GM18861 (cell line): ENCODE results near the gene CELA3B.
"Not testable (repeated sequence)": the region's sequence is repeated elsewhere in the genome, so short reads cannot be mapped to it uniquely, and the experiment has no call there.

ENCODE experiments used
- ATAC-seq: cut with Tn5 transposase; IDR thresholded peaks from one replicate; pipeline ENCODE4 v1.9.1; 2021; ENCODE audit not compliant: unreplicated experiment

The CELA3B gene

DNA sequence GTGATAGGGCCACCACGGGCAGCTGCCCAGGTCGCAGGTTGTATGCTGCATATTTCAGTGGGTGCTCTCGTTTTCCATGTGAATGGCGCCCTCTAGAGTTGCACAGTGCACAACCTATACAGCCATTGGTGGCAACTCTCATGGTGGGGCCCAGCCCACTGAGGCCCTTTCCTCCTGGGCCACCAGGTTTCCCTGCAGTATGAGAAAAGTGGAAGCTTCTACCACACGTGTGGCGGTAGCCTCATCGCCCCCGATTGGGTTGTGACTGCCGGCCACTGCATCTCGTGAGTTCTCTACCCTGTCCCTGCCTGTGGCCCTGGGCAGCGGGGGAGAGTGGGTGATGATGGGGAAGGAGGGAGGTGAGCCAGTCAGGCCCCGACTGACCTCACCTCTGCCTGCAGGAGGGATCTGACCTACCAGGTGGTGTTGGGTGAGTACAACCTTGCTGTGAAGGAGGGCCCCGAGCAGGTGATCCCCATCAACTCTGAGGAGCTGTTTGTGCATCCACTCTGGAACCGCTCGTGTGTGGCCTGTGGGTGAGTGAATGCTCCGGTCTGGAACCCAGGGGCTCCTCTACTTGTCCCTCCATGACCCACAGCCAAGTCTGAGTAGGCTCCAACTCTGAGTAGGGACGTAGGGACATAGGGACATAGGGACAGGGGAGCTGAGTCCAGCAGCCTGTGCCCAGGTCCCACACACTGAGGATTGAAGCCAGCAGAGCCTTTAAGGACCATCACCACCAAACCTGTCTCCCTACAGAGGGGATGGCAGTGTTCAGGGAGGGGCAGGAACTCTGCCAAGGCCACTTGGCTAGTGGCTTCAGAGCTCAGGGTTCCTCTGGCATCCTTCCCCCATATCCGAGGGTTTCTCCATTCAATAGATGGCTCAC, 28.7 kb downstream of the CELA3B start:
- not testable (repeated sequence) for ATAC-seq

DNA sequence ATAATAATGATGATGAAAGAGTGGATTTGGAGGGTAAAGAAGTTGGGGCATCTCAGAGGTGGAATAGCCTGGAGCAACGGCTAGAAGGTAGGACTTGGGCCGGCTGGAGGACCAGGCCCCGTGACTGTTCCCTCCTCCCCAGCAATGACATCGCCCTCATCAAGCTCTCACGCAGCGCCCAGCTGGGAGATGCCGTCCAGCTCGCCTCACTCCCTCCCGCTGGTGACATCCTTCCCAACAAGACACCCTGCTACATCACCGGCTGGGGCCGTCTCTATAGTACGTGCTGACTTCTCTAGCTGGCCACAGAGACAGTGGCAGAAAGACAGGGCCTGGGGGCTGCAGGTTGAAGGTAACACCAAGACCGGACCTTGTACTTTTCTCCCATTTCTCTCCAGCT, 29.9 kb downstream of the CELA3B start:
- not testable (repeated sequence) for ATAC-seq

DNA sequence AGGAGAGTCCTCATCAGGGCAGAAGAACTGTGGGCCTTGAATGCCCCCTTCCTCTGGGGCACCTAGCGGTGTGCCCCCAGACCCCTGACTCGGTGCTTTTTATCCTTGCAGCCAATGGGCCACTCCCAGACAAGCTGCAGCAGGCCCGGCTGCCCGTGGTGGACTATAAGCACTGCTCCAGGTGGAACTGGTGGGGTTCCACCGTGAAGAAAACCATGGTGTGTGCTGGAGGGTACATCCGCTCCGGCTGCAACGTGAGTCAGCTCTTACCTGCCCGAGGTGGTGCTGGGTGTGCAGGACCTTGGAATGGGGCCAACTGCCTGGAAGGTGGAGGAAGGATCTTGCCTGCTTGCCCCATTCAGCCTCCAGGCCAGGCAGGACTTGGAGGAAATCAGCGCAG, 30.4 kb downstream of the CELA3B start:
- ATAC-seq = not testable (repeated sequence)

DNA sequence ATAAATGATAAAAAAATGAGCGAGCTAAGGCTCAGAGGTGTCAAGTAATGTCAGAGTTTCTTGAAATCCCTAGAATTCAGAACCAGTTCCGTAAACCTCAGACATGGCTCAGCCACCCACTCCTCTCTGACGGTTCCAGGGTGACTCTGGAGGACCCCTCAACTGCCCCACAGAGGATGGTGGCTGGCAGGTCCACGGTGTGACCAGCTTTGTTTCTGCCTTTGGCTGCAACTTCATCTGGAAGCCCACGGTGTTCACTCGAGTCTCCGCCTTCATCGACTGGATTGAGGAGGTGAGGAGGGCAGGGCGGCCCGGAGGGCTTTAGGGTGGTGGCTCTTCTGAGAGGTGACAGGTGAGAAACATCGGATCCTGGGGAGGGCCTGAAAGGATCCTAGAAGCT, 32.7 kb downstream of the CELA3B start:
- not testable (repeated sequence) for ATAC-seq

DNA sequence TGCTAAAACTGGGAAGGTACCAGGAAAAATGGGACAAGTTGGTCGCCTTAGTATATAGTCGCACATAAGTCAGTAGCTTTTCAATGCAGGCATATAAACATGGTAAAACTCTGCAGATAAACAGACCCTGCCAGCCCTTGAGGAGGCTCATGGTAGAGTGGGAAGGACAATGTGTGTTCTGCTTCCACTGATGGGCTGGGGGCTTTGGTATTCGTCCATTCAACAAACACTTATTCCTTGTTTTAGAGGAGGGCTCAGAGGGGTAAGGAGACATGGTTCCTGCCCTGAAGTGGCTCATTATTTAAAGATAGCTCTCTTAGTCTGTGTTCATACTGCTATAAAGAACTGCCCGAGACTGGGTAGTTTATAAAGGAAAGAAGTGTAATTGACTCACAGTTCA, 35.9 kb downstream of the CELA3B start:
- not testable (repeated sequence) for ATAC-seq

DNA sequence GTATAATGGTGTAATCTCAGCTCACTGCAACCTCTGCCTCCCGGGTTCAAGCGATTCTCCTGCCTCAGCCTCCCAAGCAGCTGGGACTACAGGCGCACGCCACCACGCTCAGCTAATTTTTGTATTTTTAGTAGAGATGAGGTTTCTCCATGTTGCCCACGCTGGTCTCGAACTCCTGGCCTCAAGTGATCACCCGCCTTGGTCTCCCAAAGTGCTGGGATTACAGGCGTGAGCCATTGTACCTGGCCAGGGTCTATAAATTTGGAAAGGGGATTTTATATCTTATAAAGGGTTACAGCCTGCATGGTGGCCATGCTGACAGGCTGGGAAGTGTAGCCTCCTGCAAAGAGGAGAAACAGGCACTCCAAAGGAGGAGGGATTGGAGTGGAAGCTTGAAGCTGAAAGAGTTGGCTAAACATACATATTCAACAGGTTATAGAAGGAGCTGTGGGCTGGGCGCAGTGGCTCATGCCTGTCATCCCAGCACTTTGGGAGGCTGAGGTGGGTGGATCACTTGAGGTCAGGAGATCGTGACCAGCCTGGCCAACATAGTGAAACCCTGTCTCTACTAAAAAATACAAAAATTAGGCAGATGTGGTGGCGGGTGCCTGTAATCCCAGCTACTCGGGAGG, 37.9 kb downstream of the CELA3B start:
- not testable (repeated sequence) for ATAC-seq

DNA sequence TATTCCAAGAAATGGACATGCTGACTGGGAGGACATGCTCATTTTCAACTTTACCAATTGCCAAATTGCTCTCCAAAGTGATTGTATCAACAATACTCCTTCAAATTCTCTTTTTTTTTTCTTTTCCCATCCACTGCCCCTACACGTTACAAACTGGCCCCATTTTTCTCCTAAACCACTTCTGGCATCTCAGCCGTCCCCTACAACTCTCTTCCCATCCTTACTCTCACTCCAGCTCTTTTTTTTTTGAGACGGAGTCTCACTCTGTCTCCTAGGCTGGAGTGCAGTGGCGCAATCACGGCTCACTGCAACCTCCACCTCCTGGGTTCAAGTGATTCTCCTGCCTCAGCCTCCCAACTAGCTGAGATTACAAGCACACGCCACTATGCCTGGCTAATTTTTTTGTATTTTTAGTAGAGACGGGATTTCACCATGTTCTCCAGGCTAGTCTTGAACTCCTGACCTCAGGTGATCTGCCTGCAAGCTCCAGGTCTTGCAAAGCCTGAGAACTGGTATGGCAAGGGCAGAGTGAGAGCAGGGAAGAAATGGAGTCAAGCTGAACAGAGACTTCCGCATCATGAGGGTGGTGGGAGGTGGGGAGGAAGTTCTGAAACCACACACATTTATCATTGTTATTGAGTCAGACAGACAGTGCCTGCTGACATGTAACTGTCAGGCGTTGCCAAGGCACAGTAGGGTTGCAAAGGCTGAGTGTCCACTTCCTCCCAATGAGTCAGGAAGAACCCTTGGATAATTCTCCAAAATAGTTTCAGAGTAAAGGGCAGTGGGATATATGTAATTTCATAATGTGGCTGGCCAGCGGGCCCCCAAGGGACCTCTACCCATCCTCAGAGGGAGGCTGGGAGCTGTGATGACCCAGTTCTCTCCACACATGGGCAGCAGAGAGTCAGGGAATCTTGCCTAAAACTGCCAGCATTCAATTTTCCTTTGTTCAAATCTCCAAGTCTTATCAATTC, 42.0 kb downstream of the CELA3B start:
- peak; percentile 76 for ATAC-seq

DNA sequence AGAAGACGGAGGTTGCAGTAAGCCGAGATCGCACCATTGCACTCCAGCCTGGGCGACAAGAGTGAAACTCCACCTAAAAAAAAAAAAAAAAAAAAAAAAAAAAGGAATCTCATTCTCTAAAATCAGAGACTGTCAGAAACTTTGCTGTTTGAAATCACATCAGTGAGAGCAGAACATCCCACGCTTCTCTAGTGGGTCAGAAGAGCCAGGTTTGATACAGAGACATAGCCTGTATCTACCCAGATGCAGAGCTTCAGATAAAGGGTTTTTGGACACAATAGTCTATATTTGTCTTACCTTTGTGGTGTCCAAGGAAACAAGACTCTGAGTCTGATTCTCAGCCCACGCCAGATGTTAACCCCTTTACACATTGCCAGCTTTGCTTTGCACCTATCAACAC, 44.2 kb downstream of the CELA3B start:
- ATAC-seq = no peak

DNA sequence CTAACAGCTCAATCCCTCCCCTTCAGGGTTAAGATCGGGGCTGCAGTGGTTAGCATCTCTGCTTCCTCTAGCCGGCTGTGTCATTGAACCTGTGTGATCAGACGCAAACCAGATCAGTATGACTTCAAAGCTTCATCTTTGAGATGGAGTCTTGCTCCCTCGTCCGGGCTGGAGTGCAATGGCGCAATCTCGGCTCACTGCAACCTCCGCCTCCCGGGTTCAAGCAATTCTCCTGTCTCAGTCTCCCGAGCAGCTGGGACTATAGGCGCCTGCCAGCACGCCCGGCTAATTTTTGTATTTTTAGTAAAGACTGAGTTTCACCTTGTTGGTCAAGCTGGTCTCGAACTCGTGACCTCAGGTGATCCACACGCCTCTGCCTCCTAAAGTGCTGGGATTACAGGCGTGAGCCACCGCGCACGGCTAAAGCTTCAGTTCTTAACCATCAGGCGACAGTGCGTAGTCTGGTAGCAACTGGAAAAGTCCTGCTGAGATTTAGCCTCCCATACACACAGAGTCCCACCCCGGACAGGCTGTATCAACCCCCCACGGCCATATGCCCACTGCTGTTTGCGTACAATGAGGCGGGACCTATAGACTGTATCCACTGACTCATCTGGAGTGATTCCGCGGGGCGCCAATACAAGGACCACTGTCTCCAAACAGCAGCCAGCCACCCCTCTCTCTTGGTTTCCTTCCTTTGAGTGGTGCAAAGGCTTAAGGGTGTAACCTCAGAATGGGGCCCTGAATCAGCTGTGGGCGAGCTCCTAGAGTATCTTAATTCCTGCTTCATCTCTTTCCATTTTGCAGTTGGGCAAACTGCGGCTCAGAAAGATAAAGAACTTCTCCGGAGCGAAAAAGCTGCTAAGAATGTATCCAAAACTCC, 47.9 kb downstream of the CELA3B start:
- peak; percentile 38 for ATAC-seq

DNA sequence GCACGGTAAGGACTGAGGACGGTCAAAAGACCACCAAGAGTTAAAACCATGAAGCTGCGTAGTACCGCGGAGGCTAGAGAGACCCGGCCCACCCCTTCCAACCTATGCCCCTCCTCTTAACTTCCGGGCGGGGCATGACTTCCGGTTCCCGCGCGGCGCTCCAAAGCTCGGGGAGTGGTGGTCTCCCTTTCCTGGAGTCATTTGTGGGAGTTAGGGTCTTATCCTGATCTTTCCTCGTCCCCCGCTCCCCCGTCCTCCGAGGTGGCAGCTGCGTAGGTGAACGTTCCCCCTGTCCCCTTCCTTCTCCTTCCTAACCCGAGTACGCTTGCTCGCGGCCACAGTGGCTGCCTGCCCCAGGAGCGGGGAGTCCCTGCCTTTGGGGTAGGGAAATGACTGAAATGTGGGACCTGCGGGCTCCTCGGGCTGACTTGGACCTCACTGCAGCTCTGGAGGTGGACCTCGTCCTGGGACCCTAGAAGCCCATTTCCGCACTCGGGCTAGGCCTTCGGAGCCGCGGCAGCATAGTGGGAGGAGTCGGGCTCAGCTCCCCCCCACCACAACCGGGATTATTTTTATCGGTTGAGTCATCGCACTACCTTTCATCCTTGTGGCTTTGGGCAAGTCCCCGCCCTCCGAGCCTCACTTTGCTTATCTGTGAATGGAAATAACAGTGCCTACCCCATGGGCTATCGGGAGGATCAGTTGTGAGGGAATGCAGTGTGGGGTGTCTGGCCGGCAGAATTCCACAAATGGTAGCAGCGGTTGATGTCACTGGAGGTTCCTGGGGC, 48.7 kb downstream of the CELA3B start:
- peak; percentile 51 for ATAC-seq

DNA sequence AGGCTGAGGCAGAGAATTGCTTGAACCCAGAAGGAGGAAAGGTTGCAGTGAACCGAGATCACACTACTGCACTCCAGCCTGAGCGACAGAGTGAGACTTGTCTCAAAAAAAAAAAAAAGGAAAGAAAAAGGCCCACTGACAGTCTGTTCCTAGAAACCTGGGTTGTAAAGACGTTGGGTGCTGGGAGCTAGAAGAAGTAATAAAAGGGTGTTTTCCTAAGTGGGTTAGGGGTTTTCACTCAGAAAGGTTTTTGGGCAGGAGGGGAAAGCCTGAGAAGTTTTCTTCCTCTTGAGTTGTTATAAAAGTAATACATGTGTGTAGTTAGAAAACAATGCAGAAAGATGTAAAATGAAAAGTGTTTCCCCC, 50.1 kb downstream of the CELA3B start:
- no peak for ATAC-seq

DNA sequence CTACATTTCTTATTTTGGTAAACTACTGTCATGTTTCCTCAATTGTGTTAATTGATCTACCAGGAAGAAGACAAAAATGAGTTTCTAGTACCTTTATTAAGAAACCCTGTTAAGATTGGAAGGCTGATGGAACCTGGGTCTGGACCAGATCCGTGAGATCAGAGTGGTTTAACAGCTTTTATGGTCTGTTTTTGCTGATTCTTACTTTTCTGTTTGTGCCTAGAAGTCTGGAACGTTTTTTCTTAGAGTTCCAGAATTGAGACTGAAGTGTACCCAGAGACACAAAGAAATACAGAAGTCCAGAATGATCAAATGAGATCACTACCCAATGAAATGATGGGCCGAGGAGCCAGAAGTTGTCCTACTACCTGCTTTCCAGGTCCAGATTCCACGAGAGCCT, 53.2 kb downstream of the CELA3B start:
- ATAC-seq = no peak

DNA sequence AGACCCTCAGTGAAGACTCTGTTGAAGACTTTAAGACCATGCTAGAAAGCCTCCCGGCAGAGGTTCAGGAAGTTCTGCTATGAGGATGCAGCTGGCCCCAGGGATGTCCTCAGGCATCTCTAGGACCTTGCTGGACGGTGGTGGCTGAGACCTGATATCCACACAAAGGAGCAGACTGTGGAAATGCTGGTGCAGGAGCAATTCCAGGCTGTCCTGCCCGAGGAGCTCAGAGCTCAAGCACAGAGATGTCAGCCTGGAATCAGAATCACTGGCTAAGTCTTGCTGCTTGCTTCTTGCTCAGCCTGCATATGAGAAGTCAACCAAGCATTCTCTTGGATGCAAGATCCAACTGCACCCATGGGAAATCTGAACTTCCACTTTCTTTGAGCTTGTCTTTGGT, 53.7 kb downstream of the CELA3B start:
- no peak for ATAC-seq

DNA sequence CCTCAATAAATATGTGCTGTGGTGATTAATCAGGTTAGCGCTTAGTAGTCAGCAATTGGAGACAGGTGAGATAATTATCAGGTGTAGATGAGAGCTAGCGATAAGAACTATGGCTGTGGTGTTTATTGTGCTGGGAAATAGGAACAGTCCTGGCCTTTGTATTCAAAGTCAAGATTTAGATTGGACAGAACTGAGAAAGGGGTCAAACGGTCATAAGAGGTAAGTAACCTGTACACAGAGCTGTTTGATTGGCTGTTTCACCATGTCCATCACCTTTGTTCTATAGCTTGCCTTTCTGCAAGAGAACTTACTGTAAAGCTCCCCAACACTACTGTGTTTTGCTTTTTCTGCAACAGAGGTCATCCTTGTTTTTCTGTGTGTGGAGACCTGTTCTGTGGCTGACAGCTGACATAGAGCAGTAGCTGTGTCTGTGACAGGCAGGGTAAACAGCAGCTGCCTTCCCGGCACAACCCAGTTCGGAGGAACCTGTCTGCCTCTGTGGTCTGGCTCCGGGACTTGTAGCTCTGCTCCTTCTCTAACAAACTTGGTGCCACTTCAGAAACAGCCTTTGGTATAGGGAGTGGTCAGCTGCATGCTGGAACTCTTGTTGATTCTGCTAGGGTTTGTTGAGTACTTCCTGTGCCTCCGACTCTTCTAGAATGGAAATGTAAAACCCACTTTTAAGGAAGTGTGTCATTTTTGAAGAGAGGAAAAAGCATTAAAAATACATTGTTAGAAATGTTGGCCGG, 54.6 kb downstream of the CELA3B start:
- ATAC-seq = no peak

DNA sequence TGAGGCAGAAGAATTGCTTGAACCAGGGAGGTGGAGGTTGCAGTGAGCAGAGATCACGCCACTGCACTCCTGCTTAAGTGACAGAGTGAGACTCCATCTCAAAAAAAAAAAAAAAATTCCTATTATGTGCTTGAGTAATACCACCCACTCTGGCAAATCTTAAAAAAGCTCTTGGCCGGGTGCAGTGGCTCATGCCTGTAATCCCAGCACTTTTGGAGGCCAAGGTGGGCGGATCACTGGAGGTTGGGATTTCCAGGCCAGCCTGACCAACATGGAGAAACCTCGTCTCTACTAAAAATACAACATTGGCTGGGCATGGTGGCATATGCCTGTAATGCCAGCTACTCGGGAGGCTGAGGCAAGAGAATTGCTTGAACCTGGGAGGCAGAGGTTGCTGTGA, 58.0 kb downstream of the CELA3B start:
- ATAC-seq = not testable (repeated sequence)

DNA sequence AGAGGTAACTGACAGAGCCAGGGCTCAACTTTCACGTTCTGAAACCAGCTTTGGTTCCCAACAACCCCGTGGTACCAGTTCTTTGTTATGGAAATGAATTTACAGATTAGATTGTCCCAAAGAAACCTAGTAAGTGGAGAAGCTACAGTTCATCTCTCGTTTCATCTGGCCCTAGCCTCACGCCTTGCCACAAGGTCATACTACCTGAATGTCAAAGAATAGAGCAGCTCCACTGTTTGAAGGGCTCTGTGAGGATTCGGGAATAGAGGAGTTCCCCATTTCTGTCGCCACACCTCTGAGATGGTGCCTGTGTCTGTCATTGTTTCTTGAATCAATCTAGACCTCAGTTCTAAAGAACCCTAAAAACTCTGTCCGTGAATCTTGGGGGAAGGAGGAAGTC, 60.7 kb downstream of the CELA3B start:
- ATAC-seq = no peak

DNA sequence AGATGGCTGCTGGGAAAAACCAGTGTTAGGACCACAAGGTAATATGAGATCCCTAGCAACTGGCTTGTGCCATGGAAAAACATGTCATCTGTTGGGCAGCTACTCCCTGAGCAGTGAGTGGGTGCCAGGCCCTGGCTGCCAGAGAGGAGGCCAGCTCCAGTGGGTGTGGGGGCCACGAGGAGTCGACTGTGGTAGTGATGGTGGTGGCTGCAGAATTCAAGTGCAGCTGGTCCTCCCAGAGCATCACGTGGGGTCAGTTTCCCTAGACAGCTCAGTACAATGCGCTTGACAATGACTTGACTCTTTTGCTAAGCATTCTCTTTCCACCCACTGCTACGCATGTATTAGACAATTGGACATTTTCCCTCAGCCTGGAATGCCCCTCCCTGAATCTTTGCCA, 61.2 kb downstream of the CELA3B start:
- ATAC-seq = no peak
